Esophagus squamous epithelium (tissue), 4 donors: ENCODE measurements around the gene POLH. TPM values are rescaled to one million over a fixed set of nuclear protein-coding genes. Genes with fewer than 3 reads are reported as not detected.

Experiments used
- small RNA-seq, 4 donors: library from RNA; depleted of rRNA; stranded (forward); fragments of <200 nt; gene quantifications; one replicate each; pipeline ENCODE3, GENCODE V24; 2016
- total RNA-seq, 4 donors: library from RNA; depleted of rRNA; stranded (reverse); fragments of >200 nt; gene quantifications; one replicate each; pipeline ENCODE4 v1.1.0, GENCODE V29; 2016

The POLH gene
- total RNA-seq, 4 donors from 2014 or later, result 5.3 to 14.8 (median 12.4) TPM

Small RNAs within 50 kb of the gene (small RNA-seq; reads per million reads assigned to genes)
- gene RF00426, result 0 reads per million in 4 donors

Other genes starting within 250 kb of the POLH start
- 10 to 100 TPM in 1 of 4 donors, 1 to 10 TPM in 3; 5.6 to 13.5 (median 8.1) TPM for gene ZNF318, start 206.5 kb upstream of the POLH start, total RNA-seq
- 10 to 100 TPM; 10.8 to 23.9 (median 19.3) TPM for gene ABCC10, start 148.6 kb upstream of the POLH start, total RNA-seq
- 10 to 100 TPM in 2 of 4 donors, 1 to 10 TPM in 2; 8.3 to 24.8 (median 12.6) TPM for gene DLK2, start 120.6 kb upstream of the POLH start, total RNA-seq
- gene TJAP1, start 98.6 kb upstream of the POLH start, total RNA-seq, result 10 to 100 TPM in 3 of 4 donors, 1 to 10 TPM in 1; 9.5 to 20.2 (median 10.9) TPM
- gene LRRC73, start 65.8 kb upstream of the POLH start, total RNA-seq, result under 1 TPM in 3 of 4 donors, not detected in 1; 0.38 to 0.83 (median 0.64) TPM
- gene YIPF3, start 59.3 kb upstream of the POLH start, total RNA-seq, result 10 to 100 TPM; 50.5 to 73.5 (median 71.8) TPM
- gene POLR1C, start 59.1 kb upstream of the POLH start, total RNA-seq, result 10 to 100 TPM; 14.7 to 34.3 (median 25.9) TPM
- 10 to 100 TPM; 17.6 to 34.9 (median 26.5) TPM for gene XPO5, start 147 bp upstream of the POLH start, total RNA-seq
- 10 to 100 TPM; 24.3 to 52.4 (median 48.6) TPM for gene GTPBP2, start 53.1 kb downstream of the POLH start, total RNA-seq
- gene MAD2L1BP, start 59.7 kb downstream of the POLH start, total RNA-seq, result 10 to 100 TPM; 14.4 to 31.9 (median 22.7) TPM
- under 1 TPM in 2 of 4 donors, not detected in 2; 0.15 to 0.38 TPM for gene RSPH9, start 68.9 kb downstream of the POLH start, total RNA-seq
- 10 to 100 TPM; 43.7 to 57.4 (median 51.4) TPM for gene MRPS18A, start 111.6 kb downstream of the POLH start, total RNA-seq
- 100 to 1,000 TPM in 2 of 4 donors, 10 to 100 TPM in 2; 28.0 to 107 (median 80.8) TPM for gene VEGFA, start 194.0 kb downstream of the POLH start, total RNA-seq